ENCODE results near the gene TTC4.

The TTC4 gene

DNA sequence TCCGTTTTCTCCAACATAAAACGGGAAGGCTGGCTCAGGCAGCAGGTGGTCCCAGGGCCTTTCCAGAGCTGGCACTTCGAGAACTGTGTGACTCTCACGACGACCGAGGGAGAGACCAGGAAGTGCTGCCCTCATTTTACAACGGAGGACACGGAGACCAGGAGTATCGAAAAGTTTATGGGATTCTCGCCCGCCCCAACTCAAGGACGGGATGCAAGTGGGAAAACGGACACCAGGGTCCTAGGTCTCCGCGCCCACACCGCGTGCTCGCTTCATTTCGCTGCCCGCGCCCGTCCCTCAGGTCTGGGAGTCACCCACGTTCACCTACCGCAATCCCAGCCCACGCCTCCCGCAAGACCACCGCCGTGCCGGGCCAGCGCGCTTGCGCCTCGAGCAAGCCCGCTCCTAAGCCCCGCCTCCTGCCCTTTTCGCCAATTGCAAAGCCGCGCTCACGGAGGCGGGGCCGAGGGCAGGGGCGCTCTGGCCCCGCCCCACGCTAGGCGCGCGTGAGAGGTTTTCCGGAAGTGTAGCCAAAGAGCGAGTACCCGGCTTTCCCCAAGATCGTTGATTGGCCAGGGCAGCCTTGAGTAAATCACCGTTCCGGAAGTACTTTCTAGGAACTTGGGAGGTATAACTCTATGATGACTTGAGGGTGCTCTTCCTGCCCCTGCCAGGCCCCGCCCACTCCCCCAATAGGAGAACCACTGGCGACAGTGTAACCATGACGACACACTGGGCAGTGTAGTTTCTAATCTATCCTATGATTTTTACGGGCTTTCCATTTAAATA lies 48.7 kb downstream of the TTC4 start, which contains the start of gene PARS2:
Gene PARS2, minus strand, starts transcription at position 391 of the 789 bp plus-strand sequence. CDS start 5,362 bp downstream, outside the sequence.
- Histone ChIP-seq H3K4me2 (ENCODE audit: low read depth, low read length, poor library complexity, severe bottlenecking) (peak within 1 kb of the TSS; percentile 93), H3K9me3 (ENCODE audit: insufficient read depth, low read depth, low read length) (no peaks in the 10 kb centered on the region), H3K9ac (ENCODE audit: low read depth, low read length, poor library complexity, severe bottlenecking) (peak within 1 kb of the TSS; percentile 88), H4K20me1 (ENCODE audit: insufficient read depth, low read length, poor library complexity, severe bottlenecking) (no peaks in the 10 kb centered on the region), H3K79me2 (ENCODE audit: insufficient read depth, low read length) (peaks cover 17% of the 10 kb centered on the region), H3K9me2 (replicated peaks; ENCODE audit: low read depth, low read length) (no peaks in the 10 kb centered on the region), H3K27me3 (ENCODE audit: insufficient read depth, low read length, poor library complexity, severe bottlenecking) (no peaks in the 10 kb centered on the region), H3K36me3 (ENCODE audit: insufficient read depth, low read length) (no peaks in the 10 kb centered on the region), H3K4me3 (ENCODE audit: low read length, poor library complexity, severe bottlenecking) (peak within 1 kb of the TSS; percentile 89), H2AFZ (ENCODE audit: low read length) (peak within 1 kb of the TSS; percentile 94), H3K4me1 (ENCODE audit: insufficient read depth, low read length, poor library complexity, severe bottlenecking) (peaks cover 16% of the 10 kb centered on the region), H3F3A (ENCODE audit: low read depth) (no peaks in the 10 kb centered on the region)
- TF ChIP-seq, protein P1, sequence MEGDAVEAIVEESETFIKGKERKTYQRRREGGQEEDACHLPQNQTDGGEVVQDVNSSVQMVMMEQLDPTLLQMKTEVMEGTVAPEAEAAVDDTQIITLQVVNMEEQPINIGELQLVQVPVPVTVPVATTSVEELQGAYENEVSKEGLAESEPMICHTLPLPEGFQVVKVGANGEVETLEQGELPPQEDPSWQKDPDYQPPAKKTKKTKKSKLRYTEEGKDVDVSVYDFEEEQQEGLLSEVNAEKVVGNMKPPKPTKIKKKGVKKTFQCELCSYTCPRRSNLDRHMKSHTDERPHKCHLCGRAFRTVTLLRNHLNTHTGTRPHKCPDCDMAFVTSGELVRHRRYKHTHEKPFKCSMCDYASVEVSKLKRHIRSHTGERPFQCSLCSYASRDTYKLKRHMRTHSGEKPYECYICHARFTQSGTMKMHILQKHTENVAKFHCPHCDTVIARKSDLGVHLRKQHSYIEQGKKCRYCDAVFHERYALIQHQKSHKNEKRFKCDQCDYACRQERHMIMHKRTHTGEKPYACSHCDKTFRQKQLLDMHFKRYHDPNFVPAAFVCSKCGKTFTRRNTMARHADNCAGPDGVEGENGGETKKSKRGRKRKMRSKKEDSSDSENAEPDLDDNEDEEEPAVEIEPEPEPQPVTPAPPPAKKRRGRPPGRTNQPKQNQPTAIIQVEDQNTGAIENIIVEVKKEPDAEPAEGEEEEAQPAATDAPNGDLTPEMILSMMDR (conservative IDR thresholded peaks at IDR 0.05; ENCODE audit: low read length) = no peak
- no peak for TF ChIP-seq EZH2phosphoT487 (IDR thresholded peaks at IDR 0.05; ENCODE audit: borderline replicate concordance)

DNA sequence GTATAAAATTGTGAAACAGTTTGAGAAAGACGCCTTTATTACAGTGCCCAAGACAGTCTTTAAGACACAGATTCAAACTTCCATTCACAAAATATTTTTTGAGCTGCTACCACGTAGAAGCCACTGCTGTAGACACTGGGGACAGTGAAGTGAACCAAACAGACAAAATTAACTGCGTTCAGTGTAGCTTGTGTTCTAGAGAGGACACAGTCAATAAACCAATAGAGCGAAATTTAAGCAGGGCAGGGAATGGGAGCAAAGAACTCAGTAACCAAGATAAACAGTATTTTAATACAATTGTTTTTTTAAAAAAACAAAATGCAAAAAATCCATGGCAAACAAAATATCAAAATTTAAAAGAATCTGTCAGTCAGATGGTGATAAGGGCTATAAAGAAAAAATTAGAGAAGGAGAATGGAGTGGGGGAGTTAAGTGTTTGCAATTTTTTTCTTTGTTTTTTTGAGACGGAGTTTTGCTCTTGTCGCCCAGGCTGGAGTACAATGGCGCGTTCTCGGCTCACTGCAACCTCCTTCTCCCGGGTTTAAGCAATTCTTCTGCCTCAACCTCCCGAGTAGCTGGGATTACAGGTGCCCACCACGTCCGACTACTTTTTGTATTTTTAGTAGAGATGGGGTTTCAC lies 49.4 kb downstream of the TTC4 start:
- no peaks in the 10 kb centered on the region for H3K9me3 ChIP-seq (ENCODE audit: insufficient read depth, low read depth, low read length)
- H3K79me2 ChIP-seq (ENCODE audit: insufficient read depth, low read length) = peaks cover 17% of the 10 kb centered on the region
- no peaks in the 10 kb centered on the region for H3F3A ChIP-seq (ENCODE audit: low read depth)
- peak overlapping the region; percentile 94 for H2AFZ ChIP-seq (ENCODE audit: low read length)
- peaks cover 16% of the 10 kb centered on the region for H3K4me1 ChIP-seq (ENCODE audit: insufficient read depth, low read length, poor library complexity, severe bottlenecking)
- peak overlapping the region; percentile 81 for H3K4me2 ChIP-seq (ENCODE audit: low read depth, low read length, poor library complexity, severe bottlenecking)
- no peaks in the 10 kb centered on the region for H3K27me3 ChIP-seq (ENCODE audit: insufficient read depth, low read length, poor library complexity, severe bottlenecking)
- no peaks in the 10 kb centered on the region for H4K20me1 ChIP-seq (ENCODE audit: insufficient read depth, low read length, poor library complexity, severe bottlenecking)
- no peak for TF ChIP-seq EZH2phosphoT487 (IDR thresholded peaks at IDR 0.05; ENCODE audit: borderline replicate concordance)
- TF ChIP-seq, protein P1 (conservative IDR thresholded peaks at IDR 0.05; ENCODE audit: low read length) = no peak
- H3K9me2 ChIP-seq (replicated peaks; ENCODE audit: low read depth, low read length) = no peaks in the 10 kb centered on the region
- H3K36me3 ChIP-seq (ENCODE audit: insufficient read depth, low read length) = no peaks in the 10 kb centered on the region
- peak overlapping the region; percentile 74 for H3K4me3 ChIP-seq (ENCODE audit: low read length, poor library complexity, severe bottlenecking)
- H3K9ac ChIP-seq (ENCODE audit: low read depth, low read length, poor library complexity, severe bottlenecking) = peak overlapping the region; percentile 51

DNA sequence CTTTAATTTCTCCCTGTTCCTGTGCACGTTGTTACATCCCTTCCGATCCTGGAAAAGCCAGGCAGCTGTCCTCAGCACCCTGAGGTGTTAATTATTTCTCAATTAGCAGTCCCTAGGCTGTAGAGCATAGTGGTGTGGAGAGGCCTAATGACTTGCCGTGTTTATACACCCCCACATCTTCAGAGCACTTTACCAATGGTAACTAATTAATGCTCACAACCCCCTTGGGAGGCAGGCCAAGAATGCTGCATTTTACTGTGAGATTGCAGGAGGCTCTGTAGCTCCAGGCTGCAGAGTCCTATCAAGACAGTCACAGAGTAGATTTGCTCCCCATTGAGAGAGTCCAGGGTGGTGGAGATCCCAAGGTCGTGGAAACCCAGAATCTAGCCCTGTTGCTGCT lies 51.1 kb downstream of the TTC4 start:
- H2AFZ ChIP-seq (ENCODE audit: low read length) = no peak overlapping the region
- H3K36me3 ChIP-seq (ENCODE audit: insufficient read depth, low read length) = no peaks in the 10 kb centered on the region
- H3F3A ChIP-seq (ENCODE audit: low read depth) = no peaks in the 10 kb centered on the region
- no peak overlapping the region for H3K4me2 ChIP-seq (ENCODE audit: low read depth, low read length, poor library complexity, severe bottlenecking)
- TF ChIP-seq, protein P1 (conservative IDR thresholded peaks at IDR 0.05; ENCODE audit: low read length) = no peak
- no peak for TF ChIP-seq EZH2phosphoT487 (IDR thresholded peaks at IDR 0.05; ENCODE audit: borderline replicate concordance)
- no peaks in the 10 kb centered on the region for H3K9me2 ChIP-seq (replicated peaks; ENCODE audit: low read depth, low read length)
- H3K9me3 ChIP-seq (ENCODE audit: insufficient read depth, low read depth, low read length) = no peaks in the 10 kb centered on the region
- no peaks in the 10 kb centered on the region for H3K27me3 ChIP-seq (ENCODE audit: insufficient read depth, low read length, poor library complexity, severe bottlenecking)
- peaks cover 17% of the 10 kb centered on the region for H3K79me2 ChIP-seq (ENCODE audit: insufficient read depth, low read length)
- H3K4me3 ChIP-seq (ENCODE audit: low read length, poor library complexity, severe bottlenecking) = no peak overlapping the region
- no peaks in the 10 kb centered on the region for H4K20me1 ChIP-seq (ENCODE audit: insufficient read depth, low read length, poor library complexity, severe bottlenecking)
- H3K4me1 ChIP-seq (ENCODE audit: insufficient read depth, low read length, poor library complexity, severe bottlenecking) = peaks cover 16% of the 10 kb centered on the region
- no peak overlapping the region for H3K9ac ChIP-seq (ENCODE audit: low read depth, low read length, poor library complexity, severe bottlenecking)

Measured in Loucy (cell line).